Activated naive CD4-positive, alpha-beta T cell treated with anti-CD3 and anti-CD28 coated beads, Interleukin-2, amount 50 U/mL, for 24 hours (primary cell): ENCODE data around the gene HM13.
"Not testable (repeated sequence)": the region's sequence is repeated elsewhere in the genome, so short reads cannot be mapped to it uniquely, and the experiment has no call there.

Experiments
- H3K27ac Mint-ChIP-seq: one replicate; pipeline ENCODE4 v1.8.0; 2021; ENCODE audit warnings: mild to moderate bottlenecking, mixed read lengths
- H3K27me3 Mint-ChIP-seq: one replicate; pipeline ENCODE4 v1.8.0; 2021; ENCODE audit warnings: mixed read lengths
- H3K36me3 Mint-ChIP-seq: one replicate; pipeline ENCODE4 v1.8.0; 2021; ENCODE audit warnings: mixed read lengths
- H3K4me1 Mint-ChIP-seq: one replicate; pipeline ENCODE4 v1.8.0; 2021; ENCODE audit warnings: mixed read lengths
- H3K4me3 Mint-ChIP-seq: one replicate; pipeline ENCODE4 v1.8.0; 2021; ENCODE audit warnings: mild to moderate bottlenecking, mixed read lengths
- H3K9me3 Mint-ChIP-seq: one replicate; pipeline ENCODE4 v1.8.0; 2021; ENCODE audit warnings: mixed read lengths

The HM13 gene

DNA sequence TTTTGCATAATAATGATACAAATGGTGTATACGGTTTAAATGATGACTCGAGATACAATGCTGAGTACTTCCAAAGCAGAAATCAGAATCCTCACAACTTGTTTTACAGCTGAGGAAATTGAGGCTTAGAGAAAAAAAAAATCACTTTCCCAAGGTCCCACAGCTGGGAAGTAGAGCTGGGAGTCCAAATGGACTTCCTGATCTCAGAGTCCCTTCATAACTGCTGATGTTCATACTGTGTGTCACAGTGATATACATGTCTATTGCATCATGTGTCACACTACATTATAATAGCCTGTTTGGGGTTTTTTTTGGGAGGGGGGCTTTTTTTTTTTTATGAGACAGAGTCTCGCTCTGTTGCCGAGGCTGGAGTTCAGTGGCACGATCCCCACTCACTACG lies 8.5 kb downstream of the HM13 start:
- Mint-ChIP-seq H3K9me3 (no peaks in the 10 kb centered on the region), H3K4me1 (peaks cover 49% of the 10 kb centered on the region), H3K4me3 (no peak overlapping the region), H3K27me3 (no peaks in the 10 kb centered on the region), H3K36me3 (peaks cover 8% of the 10 kb centered on the region), H3K27ac (no peak overlapping the region)

DNA sequence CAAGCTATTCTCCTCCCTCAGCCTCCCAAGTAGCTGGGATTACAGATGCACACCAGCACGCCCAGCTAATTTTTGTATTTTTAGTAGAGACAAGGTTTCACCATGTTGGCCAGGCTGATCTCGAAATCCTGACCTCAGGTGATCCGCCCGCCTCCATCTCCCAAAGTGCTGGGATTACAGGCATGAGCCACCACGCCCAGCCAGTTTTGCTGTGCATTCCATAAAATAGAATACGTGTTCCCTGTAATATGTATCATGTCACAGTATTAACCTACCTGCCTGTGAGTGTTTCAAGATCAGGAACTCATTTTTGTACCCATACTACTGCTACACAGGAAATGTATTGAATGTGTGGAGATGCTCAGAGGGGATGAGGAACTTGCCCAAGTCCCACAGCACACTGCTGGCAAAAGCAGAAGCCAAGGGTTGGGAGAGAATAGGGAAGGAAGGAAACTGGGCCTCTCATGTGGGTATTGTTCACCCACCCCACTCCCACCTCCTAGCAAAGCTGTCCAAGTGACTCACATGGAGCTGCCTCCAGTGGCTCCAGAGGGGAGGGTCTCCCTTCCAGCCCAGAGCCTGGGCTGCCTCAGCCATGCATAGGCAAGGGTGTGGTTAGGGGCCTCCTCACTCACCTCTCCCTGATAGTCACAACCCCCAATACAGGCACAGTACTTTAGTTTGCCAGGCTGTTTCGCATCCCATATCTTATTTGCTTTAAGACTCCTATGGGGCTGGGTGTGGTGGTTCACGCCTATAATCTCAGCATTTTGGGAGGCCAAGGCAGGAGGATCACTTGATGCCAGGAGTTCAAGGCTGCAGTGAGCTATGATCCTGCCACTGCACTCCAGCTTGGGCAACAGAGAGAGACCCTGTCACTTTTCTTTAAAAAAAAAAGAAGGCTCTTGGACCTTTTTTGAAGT lies 9.4 kb downstream of the HM13 start:
- Mint-ChIP-seq H3K27ac (no peak overlapping the region), H3K36me3 (peaks cover 8% of the 10 kb centered on the region), H3K4me1 (peaks cover 49% of the 10 kb centered on the region), H3K4me3 (no peak overlapping the region), H3K27me3 (no peaks in the 10 kb centered on the region), H3K9me3 (no peaks in the 10 kb centered on the region)

DNA sequence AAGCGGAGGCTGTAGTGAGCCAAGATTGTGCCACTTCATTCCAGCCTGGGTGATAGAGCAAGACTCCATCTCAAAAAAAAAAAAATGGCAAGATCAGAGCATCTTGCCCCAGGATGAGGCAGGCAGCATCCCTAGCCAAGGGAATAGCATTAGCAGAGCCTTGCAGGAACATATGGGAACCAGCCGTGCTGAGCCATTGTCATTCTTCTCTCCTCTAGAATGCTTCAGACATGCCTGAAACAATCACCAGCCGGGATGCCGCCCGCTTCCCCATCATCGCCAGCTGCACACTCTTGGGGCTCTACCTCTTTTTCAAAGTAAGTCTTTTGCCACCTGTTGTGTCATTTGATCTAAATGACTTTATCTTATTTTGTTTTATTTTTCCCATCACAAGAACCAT lies 13.0 kb downstream of the HM13 start:
- peaks cover 4% of the 10 kb centered on the region for H3K36me3 Mint-ChIP-seq
- H3K4me1 Mint-ChIP-seq: peaks cover 25% of the 10 kb centered on the region
- H3K9me3 Mint-ChIP-seq: no peaks in the 10 kb centered on the region
- no peaks in the 10 kb centered on the region for H3K27me3 Mint-ChIP-seq
- H3K4me3 Mint-ChIP-seq: no peak overlapping the region
- H3K27ac Mint-ChIP-seq: no peak overlapping the region

DNA sequence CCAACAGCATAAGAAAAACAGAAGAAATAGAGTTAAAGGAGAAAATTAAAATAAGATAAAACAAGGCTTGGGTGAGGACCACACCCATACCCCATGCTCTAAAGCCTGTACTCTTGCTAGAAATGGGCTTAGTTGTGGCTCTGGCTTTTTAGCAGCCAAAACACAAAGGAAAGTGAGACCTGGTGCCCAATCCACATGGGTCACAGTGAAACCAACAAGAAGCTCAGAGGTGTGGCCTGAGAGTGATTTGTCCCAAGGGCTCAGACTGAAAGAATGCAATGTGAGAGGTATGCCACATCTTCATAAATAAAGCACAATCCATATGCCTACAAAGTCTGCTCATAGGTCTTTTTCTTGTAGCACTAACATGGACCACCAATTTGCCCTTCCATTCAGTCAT lies 21.1 kb downstream of the HM13 start:
- no peak overlapping the region for H3K4me3 Mint-ChIP-seq
- H3K9me3 Mint-ChIP-seq: no peaks in the 10 kb centered on the region
- peaks cover 18% of the 10 kb centered on the region for H3K36me3 Mint-ChIP-seq
- H3K4me1 Mint-ChIP-seq: peaks cover 12% of the 10 kb centered on the region
- no peak overlapping the region for H3K27ac Mint-ChIP-seq
- H3K27me3 Mint-ChIP-seq: no peaks in the 10 kb centered on the region

DNA sequence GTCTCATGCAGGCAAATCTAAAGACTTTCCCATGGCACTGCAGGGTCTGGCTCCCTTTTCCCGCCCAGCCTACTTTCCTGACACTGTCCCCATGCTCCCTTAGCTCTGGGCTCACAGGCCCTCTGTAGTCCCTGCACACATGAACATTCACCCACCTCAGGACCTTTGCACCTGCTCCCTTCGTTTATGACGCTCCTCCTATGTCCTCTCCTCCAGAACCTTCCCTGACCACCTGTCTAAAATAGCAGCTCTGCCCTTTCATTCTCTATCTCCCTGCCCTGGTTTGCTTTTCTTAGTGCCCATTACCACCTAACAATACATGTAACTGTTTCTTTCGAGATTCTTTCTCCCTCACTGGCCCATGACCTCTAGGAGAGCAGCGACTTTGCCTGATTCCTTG lies 22.3 kb downstream of the HM13 start:
- no peak overlapping the region for H3K27ac Mint-ChIP-seq
- no peaks in the 10 kb centered on the region for H3K27me3 Mint-ChIP-seq
- no peaks in the 10 kb centered on the region for H3K9me3 Mint-ChIP-seq
- no peak overlapping the region for H3K4me3 Mint-ChIP-seq
- peaks cover 12% of the 10 kb centered on the region for H3K4me1 Mint-ChIP-seq
- peaks cover 18% of the 10 kb centered on the region for H3K36me3 Mint-ChIP-seq

DNA sequence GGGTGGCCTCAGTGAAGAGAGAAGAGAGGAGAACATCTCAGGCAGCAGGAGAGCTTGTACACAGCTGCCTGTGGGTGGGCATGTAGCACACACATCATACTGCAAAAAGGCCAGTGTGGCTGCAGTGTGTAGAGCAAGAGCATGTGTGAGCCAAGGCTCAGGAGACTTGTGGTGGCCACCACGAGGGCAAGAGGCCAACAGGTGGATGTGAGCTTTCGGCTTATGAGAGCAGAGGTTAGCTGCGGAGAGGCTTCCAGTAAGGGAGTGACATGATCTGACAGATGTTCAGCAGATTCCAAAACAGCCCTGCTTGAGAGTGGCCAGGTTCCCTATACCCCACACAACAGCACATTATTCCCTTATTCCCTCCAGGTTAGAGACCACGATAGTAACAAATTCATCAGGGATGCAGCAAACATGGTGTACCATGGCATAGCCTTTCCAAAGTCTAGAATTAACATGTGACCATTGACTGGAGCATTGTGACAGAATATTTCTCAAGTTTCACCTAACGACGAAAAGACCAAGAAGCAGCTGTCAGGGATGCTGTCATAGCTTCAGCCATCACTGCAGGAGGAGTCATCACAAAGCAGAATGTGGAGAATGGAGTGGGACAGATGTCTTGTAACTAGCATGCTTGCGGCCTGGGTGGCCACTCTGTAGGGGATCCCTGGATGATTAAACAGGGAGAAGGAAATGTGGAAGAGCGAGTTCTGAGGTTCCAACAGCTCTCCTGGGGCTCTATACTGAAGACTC lies 23.1 kb downstream of the HM13 start:
- H3K9me3 Mint-ChIP-seq: no peaks in the 10 kb centered on the region
- H3K4me3 Mint-ChIP-seq: no peak overlapping the region
- no peak overlapping the region for H3K27ac Mint-ChIP-seq
- peaks cover 18% of the 10 kb centered on the region for H3K36me3 Mint-ChIP-seq
- H3K4me1 Mint-ChIP-seq: peaks cover 17% of the 10 kb centered on the region
- H3K27me3 Mint-ChIP-seq: no peaks in the 10 kb centered on the region

DNA sequence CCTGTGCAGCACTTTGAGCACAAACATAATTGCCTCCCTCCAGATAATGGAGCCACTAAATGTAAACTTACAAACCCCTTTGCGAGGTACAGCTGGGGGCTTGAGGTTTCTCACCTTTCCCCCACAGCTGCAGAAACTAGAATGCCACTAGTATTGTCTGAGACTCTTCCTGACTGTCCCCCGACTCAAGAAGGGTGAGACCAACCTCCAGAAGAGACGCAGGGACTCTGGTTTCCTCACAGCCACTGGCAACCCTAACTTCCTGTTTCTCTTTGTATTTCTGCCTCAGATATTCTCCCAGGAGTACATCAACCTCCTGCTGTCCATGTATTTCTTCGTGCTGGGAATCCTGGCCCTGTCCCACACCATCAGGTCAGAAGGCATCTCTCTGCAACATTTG lies 23.6 kb downstream of the HM13 start:
- Mint-ChIP-seq H3K27me3 (no peaks in the 10 kb centered on the region), H3K36me3 (peaks cover 13% of the 10 kb centered on the region), H3K4me1 (peaks cover 17% of the 10 kb centered on the region), H3K27ac (no peak overlapping the region), H3K4me3 (no peak overlapping the region), H3K9me3 (no peaks in the 10 kb centered on the region)

DNA sequence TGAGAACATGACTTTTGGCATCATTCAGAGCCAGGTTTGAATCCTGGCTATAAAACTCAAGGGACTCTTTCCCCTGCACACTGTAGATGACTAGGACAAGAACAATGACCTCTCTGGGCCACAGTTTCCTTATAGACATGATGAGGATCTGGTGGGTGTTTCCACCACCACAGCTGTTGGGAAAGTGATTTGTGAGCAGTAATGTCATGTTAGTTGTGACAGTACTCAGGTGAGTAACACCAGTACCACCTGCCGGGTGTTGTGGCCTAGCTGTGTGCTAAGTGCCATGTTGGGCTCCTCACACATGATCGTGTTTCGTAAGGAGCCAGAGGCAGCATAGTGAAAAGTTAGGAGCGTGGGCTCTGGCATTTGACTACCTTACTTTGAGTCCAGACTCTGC lies 24.1 kb downstream of the HM13 start:
- H3K27me3 Mint-ChIP-seq: no peaks in the 10 kb centered on the region
- peaks cover 17% of the 10 kb centered on the region for H3K4me1 Mint-ChIP-seq
- no peak overlapping the region for H3K4me3 Mint-ChIP-seq
- H3K9me3 Mint-ChIP-seq: no peaks in the 10 kb centered on the region
- peaks cover 13% of the 10 kb centered on the region for H3K36me3 Mint-ChIP-seq
- H3K27ac Mint-ChIP-seq: no peak overlapping the region

DNA sequence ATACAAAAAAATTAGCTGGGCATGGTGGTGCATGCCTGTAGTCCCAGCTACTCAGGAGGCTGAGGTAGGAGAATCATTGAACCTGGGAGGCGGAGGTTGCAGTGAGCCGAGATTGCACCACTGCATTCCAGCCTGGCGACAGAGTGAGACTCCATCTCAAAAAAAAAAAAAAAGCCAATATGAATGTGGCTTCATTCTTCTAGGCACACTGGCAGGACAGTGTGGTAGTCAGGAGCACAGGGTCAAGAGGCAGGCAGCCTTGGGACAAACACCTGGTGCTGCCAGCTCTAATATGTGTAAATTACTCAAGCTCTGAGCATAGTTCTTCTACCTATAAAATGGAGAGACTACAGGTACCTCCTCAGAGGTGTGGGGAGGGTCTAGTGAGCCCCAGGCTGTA lies 25.4 kb downstream of the HM13 start:
- H3K36me3 Mint-ChIP-seq, H3K4me3 Mint-ChIP-seq, H3K27ac Mint-ChIP-seq, H3K9me3 Mint-ChIP-seq, H3K27me3 Mint-ChIP-seq: not testable (repeated sequence)
- H3K4me1 Mint-ChIP-seq: peaks cover 22% of the 10 kb centered on the region

DNA sequence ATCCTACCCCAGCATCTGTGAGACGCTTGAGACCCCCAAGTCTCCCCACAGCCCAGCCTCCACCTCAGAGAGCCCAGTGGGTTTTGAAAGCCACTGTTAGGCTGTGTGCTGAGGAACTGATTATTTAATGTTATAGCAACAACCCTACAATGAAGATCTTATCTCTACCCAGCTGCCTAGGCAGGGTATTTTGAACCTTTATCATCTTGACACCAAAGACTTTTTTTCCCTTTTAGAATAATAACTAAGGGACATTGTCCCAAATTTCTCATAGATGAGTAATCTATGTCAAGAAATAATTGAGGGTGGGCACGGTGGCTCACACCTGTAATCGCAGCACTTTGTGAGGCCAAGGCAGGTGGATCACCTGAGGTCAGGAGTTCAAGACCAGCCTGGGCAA lies 26.2 kb downstream of the HM13 start:
- Mint-ChIP-seq H3K4me3 (no peak overlapping the region), H3K9me3 (no peaks in the 10 kb centered on the region), H3K27me3 (no peaks in the 10 kb centered on the region), H3K27ac (peak overlapping the region; percentile 17), H3K36me3 (peaks cover 8% of the 10 kb centered on the region), H3K4me1 (peaks cover 28% of the 10 kb centered on the region)

DNA sequence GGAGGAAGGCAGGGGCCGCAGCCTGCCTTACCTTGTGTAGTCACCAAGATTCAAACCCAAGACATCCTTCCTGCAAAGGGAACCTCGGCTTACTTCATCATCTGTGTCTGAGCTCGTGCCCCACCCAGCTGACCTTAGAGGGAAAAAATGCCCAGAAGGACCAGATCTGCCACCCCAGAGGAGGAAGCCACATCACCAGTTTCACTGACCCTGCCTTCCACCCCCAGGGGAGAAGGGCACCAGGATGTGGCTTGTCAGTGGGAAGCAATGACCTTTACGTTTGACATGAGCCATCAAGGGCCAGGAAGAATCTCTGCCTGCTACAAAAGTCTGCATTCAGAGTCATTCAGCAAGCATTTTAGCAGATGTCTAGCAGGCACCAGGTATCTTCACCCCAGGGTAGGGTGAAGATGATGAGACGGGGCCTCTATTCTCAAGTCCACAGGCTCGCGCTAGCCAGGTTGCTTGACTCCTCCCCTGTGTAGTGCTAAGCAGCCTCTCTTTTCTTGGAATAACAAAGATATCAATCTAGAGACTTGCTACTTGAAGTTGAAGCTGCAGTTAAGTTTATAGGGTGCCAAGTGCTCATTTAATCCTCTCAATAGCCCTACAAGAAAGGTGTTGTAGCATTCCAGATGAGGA lies 28.1 kb downstream of the HM13 start:
- H3K27me3 Mint-ChIP-seq: no peaks in the 10 kb centered on the region
- H3K9me3 Mint-ChIP-seq: no peaks in the 10 kb centered on the region
- peak overlapping the region; percentile 8 for H3K27ac Mint-ChIP-seq
- H3K36me3 Mint-ChIP-seq: peaks cover 10% of the 10 kb centered on the region
- no peak overlapping the region for H3K4me3 Mint-ChIP-seq
- H3K4me1 Mint-ChIP-seq: peaks cover 21% of the 10 kb centered on the region

DNA sequence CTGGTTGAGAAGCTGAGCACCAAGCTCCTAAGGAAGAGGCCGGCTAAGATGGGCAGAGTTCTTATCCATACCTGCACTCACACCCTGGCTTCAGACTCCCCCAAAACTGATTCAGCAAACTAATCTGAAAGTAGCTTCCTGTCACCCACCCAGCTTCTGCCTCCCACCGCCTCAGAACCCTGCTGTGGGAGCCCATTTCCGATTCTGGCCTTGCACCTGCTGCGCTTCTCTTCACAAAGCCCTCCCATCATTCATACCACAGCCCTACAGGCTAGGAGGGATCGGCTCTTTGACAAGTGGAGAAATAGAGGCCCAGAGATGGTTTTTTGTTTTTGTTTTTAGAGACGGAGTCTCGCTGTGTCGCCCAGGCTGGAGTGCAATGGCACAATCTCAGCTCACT lies 28.7 kb downstream of the HM13 start:
- Mint-ChIP-seq H3K36me3 (peaks cover 10% of the 10 kb centered on the region), H3K27me3 (no peaks in the 10 kb centered on the region), H3K27ac (peak overlapping the region; percentile 86), H3K9me3 (no peaks in the 10 kb centered on the region), H3K4me1 (peaks cover 21% of the 10 kb centered on the region), H3K4me3 (no peak overlapping the region)

DNA sequence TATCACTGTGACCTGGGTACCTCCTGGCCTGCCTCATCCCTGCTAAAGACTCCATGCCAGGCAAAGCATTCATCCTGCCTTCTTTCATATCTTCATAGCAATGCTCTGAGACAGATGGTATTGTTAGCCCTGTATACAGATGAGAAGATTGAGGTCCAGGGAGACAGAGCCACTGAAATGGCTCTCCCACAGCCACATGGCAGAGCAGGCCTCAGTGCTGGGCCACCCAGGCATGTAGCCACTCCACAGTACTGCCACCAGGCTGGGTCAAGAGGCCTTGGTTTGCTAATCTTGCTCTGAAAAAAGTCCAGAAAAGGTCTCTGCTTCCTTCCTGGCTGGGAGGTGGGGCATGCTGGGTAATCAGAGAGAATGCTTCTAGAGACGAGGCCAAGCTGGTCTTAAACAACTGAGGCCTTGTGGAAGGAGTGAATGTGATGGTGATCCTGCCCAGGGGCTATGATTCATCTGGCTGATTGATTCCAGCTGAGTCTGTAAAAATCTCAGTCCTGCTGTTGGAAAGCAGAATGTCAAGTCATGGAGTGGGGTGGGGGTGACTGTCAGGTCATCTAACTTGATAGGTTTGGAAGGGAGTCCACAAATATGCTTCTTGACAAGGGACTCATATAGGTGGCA lies 29.8 kb downstream of the HM13 start:
- Mint-ChIP-seq H3K36me3 (peaks cover 8% of the 10 kb centered on the region), H3K4me1 (peaks cover 26% of the 10 kb centered on the region), H3K4me3 (no peak overlapping the region), H3K9me3 (no peaks in the 10 kb centered on the region), H3K27ac (peak overlapping the region; percentile 59), H3K27me3 (no peaks in the 10 kb centered on the region)

DNA sequence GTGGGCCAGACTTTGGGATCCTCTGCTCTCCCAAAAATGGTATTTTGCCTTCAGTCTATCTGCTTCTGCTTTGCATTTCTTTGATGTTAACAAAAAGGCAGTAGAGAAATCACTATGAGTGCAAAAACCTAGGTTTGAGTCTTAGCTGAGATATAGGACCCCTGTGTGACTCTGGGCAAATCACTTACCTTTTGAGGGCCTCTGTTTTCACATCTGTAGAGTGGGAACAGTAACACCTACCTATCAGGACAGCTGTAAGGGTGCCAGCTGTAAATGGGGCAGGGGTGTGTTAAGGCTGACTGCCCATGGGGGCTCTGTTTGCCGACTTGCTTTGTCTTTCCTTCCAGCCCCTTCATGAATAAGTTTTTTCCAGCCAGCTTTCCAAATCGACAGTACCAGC lies 30.4 kb downstream of the HM13 start:
- Mint-ChIP-seq H3K4me1 (peaks cover 26% of the 10 kb centered on the region), H3K27ac (peak overlapping the region; percentile 59), H3K27me3 (no peaks in the 10 kb centered on the region), H3K36me3 (peaks cover 6% of the 10 kb centered on the region), H3K4me3 (no peak overlapping the region), H3K9me3 (no peaks in the 10 kb centered on the region)

DNA sequence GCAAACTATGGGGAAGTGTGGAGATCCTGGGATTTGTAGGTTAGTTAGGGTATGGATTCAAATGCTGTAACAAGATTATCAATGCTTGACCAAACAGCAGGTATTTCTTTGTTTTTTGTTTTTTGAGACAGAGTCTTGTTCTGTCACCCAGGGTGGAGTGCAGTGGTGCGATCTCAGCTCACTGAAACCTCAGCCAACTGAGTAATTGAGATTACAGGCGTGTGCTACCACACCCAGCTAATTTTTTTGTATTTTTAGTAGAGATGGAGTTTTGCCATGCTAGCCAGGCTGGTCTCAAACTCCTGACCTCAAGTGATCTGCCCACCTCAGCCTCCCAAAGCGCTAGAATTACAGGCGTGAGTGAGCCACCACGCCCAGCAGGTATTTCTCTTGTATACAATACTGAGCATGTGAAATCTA lies 31.4 kb downstream of the HM13 start:
- not testable (repeated sequence) for H3K9me3 Mint-ChIP-seq, H3K27me3 Mint-ChIP-seq, H3K36me3 Mint-ChIP-seq, H3K4me3 Mint-ChIP-seq
- peak overlapping the region; percentile 6 for H3K27ac Mint-ChIP-seq
- peaks cover 30% of the 10 kb centered on the region for H3K4me1 Mint-ChIP-seq
